HFFc6 (cell line): ENCODE measurements around the gene APBB3. TPM values are rescaled to one million over a fixed set of nuclear protein-coding genes. Genes with fewer than 3 reads are reported as not detected.
A peak's percentile ranks its signal among the peaks of the same experiment; 100 is the strongest.

Source experiments
- DNase-seq: peaks from one replicate; pipeline ENCODE4 v3.0.0-alpha.2; 2018
- H3K27ac Mint-ChIP-seq: 2 replicates; pipeline ENCODE4 v1.8.0; 2020; ENCODE audit warnings: mild to moderate bottlenecking, mixed read lengths
- H3K27me3 Mint-ChIP-seq: 2 replicates; pipeline ENCODE4 v1.8.0; 2021; ENCODE audit warnings: mild to moderate bottlenecking, moderate library complexity, mixed read lengths; ENCODE audit not compliant: insufficient read depth
- H3K36me3 Mint-ChIP-seq: 2 replicates; pipeline ENCODE4 v1.8.0; 2021; ENCODE audit warnings: low read depth, mixed read lengths
- H3K4me1 Mint-ChIP-seq: 2 replicates; pipeline ENCODE4 v1.8.0; 2020; ENCODE audit warnings: low read depth, mixed read lengths
- H3K4me3 Mint-ChIP-seq: 2 replicates; pipeline ENCODE4 v1.8.0; 2020; ENCODE audit warnings: mild to moderate bottlenecking, moderate library complexity, mixed read lengths
- H3K9me3 Mint-ChIP-seq: 2 replicates; pipeline ENCODE4 v1.8.0; 2020; ENCODE audit warnings: mild to moderate bottlenecking, mixed read lengths
- CTCF ChIP-seq: fragments of 200-600 bp; sonication (generic); IDR thresholded peaks from 2 replicates; pipeline ENCODE4 v1.5.0; 2021; ENCODE audit warnings: antibody characterized with exemption, mild to moderate bottlenecking
- long read RNA-seq: library from polyadenylated mRNA; unstranded; transcript quantifications from one replicate; pipeline ENCODE4 v2.0.0, GENCODE V29; 2019
- total RNA-seq, 6 experiments: library from RNA; stranded (reverse); fragmentation: NEBNext Ultra II Directional; extraction: Animal tissue kit (Norgen Biotek cat#: 25700); gene quantifications; 2 replicates in 1 of 6; 3 replicates in 5 of 6; pipeline ENCODE4 v1.2.3, GENCODE V29; 2021

APBB3 gene, protein sequence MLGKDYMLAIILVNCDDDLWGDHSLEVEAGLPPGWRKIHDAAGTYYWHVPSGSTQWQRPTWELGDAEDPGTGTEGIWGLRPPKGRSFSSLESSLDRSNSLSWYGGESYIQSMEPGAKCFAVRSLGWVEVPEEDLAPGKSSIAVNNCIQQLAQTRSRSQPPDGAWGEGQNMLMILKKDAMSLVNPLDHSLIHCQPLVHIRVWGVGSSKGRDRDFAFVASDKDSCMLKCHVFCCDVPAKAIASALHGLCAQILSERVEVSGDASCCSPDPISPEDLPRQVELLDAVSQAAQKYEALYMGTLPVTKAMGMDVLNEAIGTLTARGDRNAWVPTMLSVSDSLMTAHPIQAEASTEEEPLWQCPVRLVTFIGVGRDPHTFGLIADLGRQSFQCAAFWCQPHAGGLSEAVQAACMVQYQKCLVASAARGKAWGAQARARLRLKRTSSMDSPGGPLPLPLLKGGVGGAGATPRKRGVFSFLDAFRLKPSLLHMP
- total RNA-seq: 10 to 100 TPM; 11.0 to 13.0 (median 11.7) TPM
- long read RNA-seq, partial matches to known transcripts: 3 of 12 reads
- long read RNA-seq, other reads (novel, unspliced or antisense): 6 of 12 reads

- no peaks in the 10 kb centered on the region; the same call in 1 of the 2 replicates for H3K27me3 Mint-ChIP-seq
- H3K4me1 Mint-ChIP-seq: peaks cover 27% of the 10 kb centered on the region
- TF ChIP-seq CTCF: no peak
- peaks cover 14% of the 10 kb centered on the region for H3K36me3 Mint-ChIP-seq
- H3K27ac Mint-ChIP-seq: peak within 1 kb of the TSS; percentile 94
- no peaks in the 10 kb centered on the region for H3K9me3 Mint-ChIP-seq
- peak; percentile 99 for DNase-seq
- H3K4me3 Mint-ChIP-seq: peak within 1 kb of the TSS; percentile 95
Observed at GRCh38 chr5:140564196-140565023, at the start of gene APBB3, which contains the start of gene SLC35A4. TSS of gene APBB3 (minus strand) at chr5:140564598. CDS start at chr5:140564245, 353 bp downstream. TSS of gene SLC35A4 (plus strand) at chr5:140564828. CDS start at chr5:140567170, 2,342 bp downstream.

GRCh38 chr5:140611020-140611521 is 46.7 kb upstream of the APBB3 start:
- no peak overlapping the region for H3K27ac Mint-ChIP-seq
- no peak for TF ChIP-seq CTCF
- peaks cover 24% of the 10 kb centered on the region for H3K27me3 Mint-ChIP-seq
- no peak overlapping the region for H3K4me3 Mint-ChIP-seq
- H3K36me3 Mint-ChIP-seq: no peaks in the 10 kb centered on the region
- DNase-seq: no peak
- peaks cover 10% of the 10 kb centered on the region for H3K4me1 Mint-ChIP-seq
- no peaks in the 10 kb centered on the region for H3K9me3 Mint-ChIP-seq

- no peak for DNase-seq
- no peaks in the 10 kb centered on the region for H3K36me3 Mint-ChIP-seq
- no peak overlapping the region for H3K4me3 Mint-ChIP-seq
- no peak for TF ChIP-seq CTCF
- H3K27ac Mint-ChIP-seq: no peak overlapping the region
- no peaks in the 10 kb centered on the region for H3K9me3 Mint-ChIP-seq
- peaks cover 19% of the 10 kb centered on the region for H3K27me3 Mint-ChIP-seq
- peaks cover 10% of the 10 kb centered on the region for H3K4me1 Mint-ChIP-seq
Observed at GRCh38 chr5:140609126-140609525, 44.7 kb upstream of the APBB3 start.

DNA sequence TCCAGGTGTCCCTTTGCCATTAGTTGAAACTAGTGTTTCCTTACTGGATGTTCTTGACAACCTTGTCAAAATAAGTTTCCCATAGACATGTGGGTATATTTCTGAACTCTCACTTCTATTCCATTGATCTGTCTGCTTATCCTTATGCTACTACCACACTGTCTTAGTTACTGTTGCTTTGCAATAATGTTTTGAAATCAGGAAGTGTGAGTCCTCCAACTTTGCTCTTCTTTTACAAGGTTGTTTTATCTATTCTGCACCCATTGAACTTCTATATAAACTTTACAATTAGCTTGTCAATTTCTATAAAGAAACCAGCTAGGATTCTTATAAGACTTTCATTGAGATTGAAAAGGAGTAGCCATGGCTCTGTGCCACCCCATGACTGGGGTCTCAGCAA is 44.3 kb upstream of the APBB3 start:
- H3K4me1 Mint-ChIP-seq: peaks cover 10% of the 10 kb centered on the region
- H3K4me3 Mint-ChIP-seq: no peak overlapping the region
- no peak for TF ChIP-seq CTCF
- H3K9me3 Mint-ChIP-seq: no peaks in the 10 kb centered on the region
- H3K27ac Mint-ChIP-seq: no peak overlapping the region
- no peaks in the 10 kb centered on the region for H3K36me3 Mint-ChIP-seq
- H3K27me3 Mint-ChIP-seq: peaks cover 19% of the 10 kb centered on the region
- no peak for DNase-seq

- H3K4me1 Mint-ChIP-seq: peaks cover 20% of the 10 kb centered on the region
- H3K4me3 Mint-ChIP-seq: no peak overlapping the region
- DNase-seq: no peak
Observed at GRCh38 chr5:140607031-140607430, 42.6 kb upstream of the APBB3 start.

More at GRCh38 chr5:140607031-140607430, 42.6 kb upstream of the APBB3 start:
- Mint-ChIP-seq H3K27me3 (peaks cover 16% of the 10 kb centered on the region), H3K36me3 (no peaks in the 10 kb centered on the region), H3K9me3 (no peaks in the 10 kb centered on the region), H3K27ac (no peak overlapping the region)
- TF ChIP-seq CTCF: no peak
